ENCODE results near the gene FUT6. TPM values are rescaled to one million over a fixed set of nuclear protein-coding genes. Genes with fewer than 3 reads are reported as not detected.
"Not testable (repeated sequence)": the region's sequence is repeated elsewhere in the genome, so short reads cannot be mapped to it uniquely, and the experiment has no call there.

FUT6 gene
- total RNA-seq, result not detected
- polyA plus RNA-seq (2013, experiment 1 of 2), result not detected
- polyA plus RNA-seq (2013, experiment 2 of 2), result not detected
- long read RNA-seq, experiment 1, result 0 reads
- long read RNA-seq, experiment 2, result 0 reads
- long read RNA-seq, experiment 3, partial matches to known transcripts, result 0 of 1 reads
- long read RNA-seq, experiment 3, other reads (novel, unspliced or antisense), result 1 of 1 reads
- long read RNA-seq, experiment 4, result 0 reads

- H3K9ac ChIP-seq (ENCODE audit: extremely low read depth, low read length, poor library complexity, severe bottlenecking), result no peak within 1 kb of the TSS
- no peak within 1 kb of the TSS for H3K27ac ChIP-seq (ENCODE audit: low read depth, low read length)
- Mint-ChIP-seq H3K4me1 (no peaks in the 10 kb centered on the region), H3K4me3 (no peak within 1 kb of the TSS), H3K27ac (no peak within 1 kb of the TSS), H3K9me3 (no peaks in the 10 kb centered on the region), H3K36me3 (ENCODE audit: low read depth) (no peaks in the 10 kb centered on the region), H3K27me3 (ENCODE audit: insufficient read depth) (peaks cover 12% of the 10 kb centered on the region)
- no peak for TF ChIP-seq CTCF (conservative IDR thresholded peaks at IDR 0.05)
- H3K27me3 ChIP-seq (ENCODE audit: control insufficient read depth, insufficient read depth, low read length, poor library complexity, severe bottlenecking), result no peaks in the 10 kb centered on the region
- DNase-seq, result no peak
- no peak within 1 kb of the TSS for H3K4me3 ChIP-seq (ENCODE audit: low read length)
- no peaks in the 10 kb centered on the region for H3K36me3 ChIP-seq (ENCODE audit: control insufficient read depth, insufficient read depth, low read length)
- H3K4me1 ChIP-seq (ENCODE audit: control insufficient read depth, insufficient read depth, low read length), result no peaks in the 10 kb centered on the region
- WGBS, 2 experiments (ENCODE audit: insufficient coverage in 1 of 2, insufficient read length in 1 of 2), result 93 to 94% methylated on average over 6 to 9 of the region's 9 CpGs
- H3K9me3 ChIP-seq (ENCODE audit: control insufficient read depth, low read length), result no peaks in the 10 kb centered on the region
Observed at GRCh38 chr19:5839065-5840017, at the start of gene FUT6. TSS of gene FUT6 (minus strand) at chr19:5839702. CDS start at chr19:5832567, 7,135 bp downstream.

GRCh38 chr19:5884065-5884811 lies 44.7 kb upstream of the FUT6 start:
- H3K36me3 Mint-ChIP-seq (ENCODE audit: low read depth); H3K27me3 Mint-ChIP-seq (ENCODE audit: insufficient read depth): not testable (repeated sequence)
- WGBS, 2 experiments (ENCODE audit: insufficient coverage in 1 of 2, insufficient read length in 1 of 2), result 79 to 86% methylated on average over 7 to 11 of the region's 11 CpGs

GRCh38 chr19:5883157-5883873 lies 43.8 kb upstream of the FUT6 start:
- not testable (repeated sequence) for H3K36me3 Mint-ChIP-seq (ENCODE audit: low read depth); H3K4me1 Mint-ChIP-seq; H3K36me3 ChIP-seq (ENCODE audit: control insufficient read depth, insufficient read depth, low read length); H3K27me3 ChIP-seq (ENCODE audit: control insufficient read depth, insufficient read depth, low read length, poor library complexity, severe bottlenecking); H3K4me3 Mint-ChIP-seq; H3K9me3 ChIP-seq (ENCODE audit: control insufficient read depth, low read length); H3K27me3 Mint-ChIP-seq (ENCODE audit: insufficient read depth); H3K4me3 ChIP-seq (ENCODE audit: low read length); H3K27ac Mint-ChIP-seq; H3K9ac ChIP-seq (ENCODE audit: extremely low read depth, low read length, poor library complexity, severe bottlenecking); DNase-seq; H3K27ac ChIP-seq (ENCODE audit: low read depth, low read length); H3K4me1 ChIP-seq (ENCODE audit: control insufficient read depth, insufficient read depth, low read length); H3K9me3 Mint-ChIP-seq
- 91 to 94% methylated on average over 5 to 11 of the region's 13 CpGs for WGBS, 2 experiments (ENCODE audit: insufficient coverage in 1 of 2, insufficient read length in 1 of 2)

More at GRCh38 chr19:5884065-5884811, 44.7 kb upstream of the FUT6 start:
- H3K36me3 ChIP-seq (ENCODE audit: control insufficient read depth, insufficient read depth, low read length); H3K27ac Mint-ChIP-seq; H3K9me3 ChIP-seq (ENCODE audit: control insufficient read depth, low read length); H3K9me3 Mint-ChIP-seq; H3K27ac ChIP-seq (ENCODE audit: low read depth, low read length); H3K4me3 ChIP-seq (ENCODE audit: low read length); H3K4me3 Mint-ChIP-seq; DNase-seq; H3K27me3 ChIP-seq (ENCODE audit: control insufficient read depth, insufficient read depth, low read length, poor library complexity, severe bottlenecking); H3K4me1 ChIP-seq (ENCODE audit: control insufficient read depth, insufficient read depth, low read length); H3K4me1 Mint-ChIP-seq; H3K9ac ChIP-seq (ENCODE audit: extremely low read depth, low read length, poor library complexity, severe bottlenecking): not testable (repeated sequence)
